Measurements from ENCODE around the gene MZB1. TPM values are rescaled to one million over a fixed set of nuclear protein-coding genes. Genes with fewer than 3 reads are reported as not detected.

The MZB1 gene
- total and polyA plus RNA-seq, 2 of the 13 experiments (the other 11 are each of a cell fraction or from before 2014, with no cell fraction given): 0.31 to 0.40 TPM

DNA sequence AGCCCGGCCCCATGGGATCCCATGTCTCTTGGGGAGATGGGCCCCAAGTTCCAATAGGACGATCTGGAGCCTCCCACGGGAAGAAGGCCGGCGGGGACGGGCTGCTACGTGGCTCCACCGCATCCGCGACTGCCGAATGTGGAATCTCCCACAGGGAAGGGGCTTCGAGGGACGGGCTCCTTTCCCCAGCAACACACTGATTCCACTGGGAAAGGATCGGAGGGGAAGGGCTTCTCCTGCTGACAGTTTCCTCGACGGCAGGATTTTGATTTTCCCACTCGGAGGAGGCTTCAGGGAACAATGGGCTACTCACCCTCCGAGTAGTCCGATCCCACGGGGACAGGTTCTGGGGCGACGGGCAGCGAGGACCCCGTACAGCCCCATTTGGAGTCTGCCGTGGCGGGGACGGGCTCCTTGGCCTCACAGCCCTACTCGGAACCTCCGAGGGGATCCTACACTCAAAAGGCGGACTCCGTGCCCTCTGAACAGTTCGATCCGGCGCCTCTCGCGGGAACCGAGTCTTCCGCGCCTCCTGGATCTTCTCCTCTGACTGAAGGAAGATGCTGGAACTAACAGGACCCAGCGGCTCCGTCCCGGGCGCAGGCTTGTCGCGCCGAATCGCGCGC, 3.9 kb upstream of the MZB1 start:
- Histone ChIP-seq H3K79me2 (ENCODE audit: insufficient read depth, low read length) (no peaks in the 10 kb centered on the region), H3K4me3 (replicated peaks in 1 of 3; ENCODE audit: insufficient read depth in 1 of 3, low read depth in 2 of 3, low read length in 3 of 3) (no peak overlapping the region), H2AFZ (ENCODE audit: low read length) (no peak overlapping the region), H3K27me3 (ENCODE audit: control insufficient read depth in 1 of 2, insufficient read depth in 2 of 2, low read length in 2 of 2) (no peaks in the 10 kb centered on the region), H4K20me1 (ENCODE audit: insufficient read depth, low read length) (no peaks in the 10 kb centered on the region), H3K4me2 (ENCODE audit: low read depth, low read length) (no peak overlapping the region), H3K27ac (ENCODE audit: extremely low read length, insufficient read depth, low read length) (no peak overlapping the region), H3K9ac (ENCODE audit: insufficient read depth, low read depth, low read length) (no peak overlapping the region), H3K9me3 (ENCODE audit: low read length) (no peaks in the 10 kb centered on the region), H3K36me3 (replicated peaks in 1 of 2; ENCODE audit: control insufficient read depth in 1 of 2, insufficient read depth in 2 of 2, low read length in 2 of 2) (no peaks in the 10 kb centered on the region), H3K4me1 (ENCODE audit: insufficient read depth, low read length) (peaks cover 36% of the 10 kb centered on the region)
- intact Hi-C loops (cut with micrococcal nuclease; ENCODE audit: unreplicated experiment): no loop called here
- in situ Hi-C loops (cut with HindIII; ENCODE audit: extremely low pct_ligation_motif_present, low pct_unique_long_range_greater_than_20kb): no loop called here
- ChIA-PET POLR2A (no interaction called here), CTCF (ENCODE audit: low intra/inter-chr PET ratio, low total read pairs) (no interaction called here)
- DNase-seq (ENCODE audit: low spot score) (no peak), ATAC-seq (no peak), FAIRE-seq (no peak)
- WGBS (ENCODE audit: low lambda C conversion rate): 97% methylated on average over 41 of the region's 49 CpGs
- BruUV-seq (replicated peaks): no TSS peak
- TF ChIP-seq, protein P1, sequence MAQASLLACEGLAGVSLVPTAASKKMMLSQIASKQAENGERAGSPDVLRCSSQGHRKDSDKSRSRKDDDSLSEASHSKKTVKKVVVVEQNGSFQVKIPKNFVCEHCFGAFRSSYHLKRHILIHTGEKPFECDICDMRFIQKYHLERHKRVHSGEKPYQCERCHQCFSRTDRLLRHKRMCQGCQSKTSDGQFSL (CRISPR knock-in tag; IDR thresholded peaks at IDR 0.05): no peak
- TF ChIP-seq, protein P2, sequence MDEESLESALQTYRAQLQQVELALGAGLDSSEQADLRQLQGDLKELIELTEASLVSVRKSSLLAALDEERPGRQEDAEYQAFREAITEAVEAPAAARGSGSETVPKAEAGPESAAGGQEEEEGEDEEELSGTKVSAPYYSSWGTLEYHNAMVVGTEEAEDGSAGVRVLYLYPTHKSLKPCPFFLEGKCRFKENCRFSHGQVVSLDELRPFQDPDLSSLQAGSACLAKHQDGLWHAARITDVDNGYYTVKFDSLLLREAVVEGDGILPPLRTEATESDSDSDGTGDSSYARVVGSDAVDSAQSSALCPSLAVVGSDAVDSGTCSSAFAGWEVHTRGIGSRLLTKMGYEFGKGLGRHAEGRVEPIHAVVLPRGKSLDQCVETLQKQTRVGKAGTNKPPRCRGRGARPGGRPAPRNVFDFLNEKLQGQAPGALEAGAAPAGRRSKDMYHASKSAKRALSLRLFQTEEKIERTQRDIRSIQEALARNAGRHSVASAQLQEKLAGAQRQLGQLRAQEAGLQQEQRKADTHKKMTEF (CRISPR knock-in tag; IDR thresholded peaks at IDR 0.05): no peak
- TF ChIP-seq ZBTB40 (IDR thresholded peaks at IDR 0.05) (no peak), ZBTB40 (CRISPR knock-in tag; IDR thresholded peaks at IDR 0.05) (no peak), ZC3H4 (CRISPR knock-in tag; IDR thresholded peaks at IDR 0.05; ENCODE audit: borderline replicate concordance) (no peak), NFRKB (IDR thresholded peaks at IDR 0.05) (no peak), ZNF230 (CRISPR knock-in tag; IDR thresholded peaks at IDR 0.05) (no peak), ZNF44 (CRISPR knock-in tag; IDR thresholded peaks at IDR 0.05) (no peak)
